IMR-90 (cell line): ENCODE results near the gene CUX1.

Source experiments
- CHD1 ChIP-seq: IDR thresholded peaks from 2 replicates; pipeline ENCODE4 v1.6.1; 2012; ENCODE audit warnings: low read depth, low read length, improper control_type of control experiment
- FOS ChIP-seq: fragments of 150-350 bp; IDR thresholded peaks from 2 replicates; pipeline ENCODE4 v1.6.1; 2016; ENCODE audit warnings: low read depth, low read length
- MAFK ChIP-seq: IDR thresholded peaks from 2 replicates; pipeline ENCODE4 v1.6.1; 2012; ENCODE audit warnings: low read depth, low read length, improper control_type of control experiment
- POLR2A ChIP-seq: IDR thresholded peaks from 2 replicates; pipeline ENCODE4 v1.6.1; 2012; ENCODE audit warnings: mild to moderate bottlenecking, low read depth, low read length
- RAD21 ChIP-seq: IDR thresholded peaks from 2 replicates; pipeline ENCODE4 v1.6.1; 2012; ENCODE audit warnings: low read length, improper control_type of control experiment
- RCOR1 ChIP-seq: IDR thresholded peaks from 2 replicates; pipeline ENCODE4 v1.6.1; 2012; ENCODE audit warnings: mild to moderate bottlenecking, low read length, improper control_type of control experiment; ENCODE audit not compliant: insufficient replicate concordance
- RFX5 ChIP-seq: IDR thresholded peaks from 2 replicates; pipeline ENCODE4 v1.8.0; 2012; ENCODE audit warnings: low read depth, mild to moderate bottlenecking, low read length, moderate library complexity
- TF ChIP-seq, protein P1 (sequence below): conservative IDR thresholded peaks from 2 replicates; pipeline ENCODE4 v1.5.1; 2012; ENCODE audit warnings: mild to moderate bottlenecking, low read depth, low read length, improper control_type of control experiment
- TF ChIP-seq, protein P2 (sequence below): fragments of 150-350 bp; IDR thresholded peaks from 2 replicates; pipeline ENCODE4 v1.6.1; 2017; ENCODE audit warnings: mild to moderate bottlenecking, antibody characterized with exemption, low read length, low read depth

- TF ChIP-seq, protein P1, sequence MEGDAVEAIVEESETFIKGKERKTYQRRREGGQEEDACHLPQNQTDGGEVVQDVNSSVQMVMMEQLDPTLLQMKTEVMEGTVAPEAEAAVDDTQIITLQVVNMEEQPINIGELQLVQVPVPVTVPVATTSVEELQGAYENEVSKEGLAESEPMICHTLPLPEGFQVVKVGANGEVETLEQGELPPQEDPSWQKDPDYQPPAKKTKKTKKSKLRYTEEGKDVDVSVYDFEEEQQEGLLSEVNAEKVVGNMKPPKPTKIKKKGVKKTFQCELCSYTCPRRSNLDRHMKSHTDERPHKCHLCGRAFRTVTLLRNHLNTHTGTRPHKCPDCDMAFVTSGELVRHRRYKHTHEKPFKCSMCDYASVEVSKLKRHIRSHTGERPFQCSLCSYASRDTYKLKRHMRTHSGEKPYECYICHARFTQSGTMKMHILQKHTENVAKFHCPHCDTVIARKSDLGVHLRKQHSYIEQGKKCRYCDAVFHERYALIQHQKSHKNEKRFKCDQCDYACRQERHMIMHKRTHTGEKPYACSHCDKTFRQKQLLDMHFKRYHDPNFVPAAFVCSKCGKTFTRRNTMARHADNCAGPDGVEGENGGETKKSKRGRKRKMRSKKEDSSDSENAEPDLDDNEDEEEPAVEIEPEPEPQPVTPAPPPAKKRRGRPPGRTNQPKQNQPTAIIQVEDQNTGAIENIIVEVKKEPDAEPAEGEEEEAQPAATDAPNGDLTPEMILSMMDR = no peak
- TF ChIP-seq POLR2A = no peak
- TF ChIP-seq FOS = no peak
- no peak for TF ChIP-seq MAFK
- TF ChIP-seq RFX5 = no peak
- TF ChIP-seq CHD1 = no peak
- TF ChIP-seq, protein P2, sequence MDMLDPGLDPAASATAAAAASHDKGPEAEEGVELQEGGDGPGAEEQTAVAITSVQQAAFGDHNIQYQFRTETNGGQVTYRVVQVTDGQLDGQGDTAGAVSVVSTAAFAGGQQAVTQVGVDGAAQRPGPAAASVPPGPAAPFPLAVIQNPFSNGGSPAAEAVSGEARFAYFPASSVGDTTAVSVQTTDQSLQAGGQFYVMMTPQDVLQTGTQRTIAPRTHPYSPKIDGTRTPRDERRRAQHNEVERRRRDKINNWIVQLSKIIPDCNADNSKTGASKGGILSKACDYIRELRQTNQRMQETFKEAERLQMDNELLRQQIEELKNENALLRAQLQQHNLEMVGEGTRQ = no peak
- no peak for TF ChIP-seq RCOR1
- TF ChIP-seq RAD21 = no peak
These were observed 181.4 kb downstream of the CUX1 start for GRCh38 chr7:101998906-101999240.
